ENCODE data around the gene E2F6.

Gene E2F6

GRCh38 chr2:11416931-11417330 lies 49.0 kb downstream of the E2F6 start:
- Histone ChIP-seq H3K9me3 (replicated peaks in 1 of 11) (peaks cover 0 to 12% (median 8%) of the 10 kb centered on the region in 11 experiments; a peak in 12 of 22 replicates), H3K4me3 (no peak overlapping the region), H3K9ac (no peak overlapping the region), H3K4me2 (peak overlapping the region in 2 of 11 experiments; percentile 23 to 55; a peak in 3 of 22 replicates), H3K4me1 (peaks cover 0 to 13% (median 9%) of the 10 kb centered on the region in 10 experiments; a peak in 13 of 20 replicates), H4K20me1 (no peaks in the 10 kb centered on the region; a peak in 1 of 22 replicates), H3K36me3 (no peaks in the 10 kb centered on the region), H3K27me3 (no peaks in the 10 kb centered on the region), H3K27ac (no peak overlapping the region)
- no peak for TF ChIP-seq Cebpa-rat (IDR thresholded peaks at IDR 0.05)

DNA sequence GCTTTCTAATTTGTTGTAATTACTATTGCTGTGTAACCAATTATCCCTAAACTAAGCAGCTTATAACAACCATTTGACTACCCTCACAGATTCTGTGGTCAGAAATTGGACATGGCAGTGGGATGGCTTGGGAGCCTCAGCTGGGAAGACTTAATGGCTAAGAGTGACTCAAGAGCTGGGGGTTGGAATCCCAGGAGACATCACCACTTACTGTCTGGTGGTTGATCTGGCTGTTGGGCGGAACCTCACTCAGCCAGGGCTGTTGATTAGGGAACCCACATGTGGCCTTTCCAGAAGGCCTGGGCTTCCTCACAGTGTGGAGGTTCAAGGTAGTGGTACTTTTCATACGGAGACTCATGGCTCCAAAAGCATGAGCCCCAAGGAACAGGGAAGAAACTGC lies 49.8 kb downstream of the E2F6 start:
- TF ChIP-seq Cebpa-rat (IDR thresholded peaks at IDR 0.05) = no peak
- no peaks in the 10 kb centered on the region for H3K27me3 ChIP-seq
- no peak overlapping the region for H3K4me3 ChIP-seq
- no peak overlapping the region for H3K27ac ChIP-seq
- peaks cover 0 to 12% (median 8%) of the 10 kb centered on the region in 11 experiments; a peak in 12 of 22 replicates for H3K9me3 ChIP-seq (replicated peaks in 1 of 11)
- no peaks in the 10 kb centered on the region; a peak in 1 of 22 replicates for H4K20me1 ChIP-seq
- peak overlapping the region in 9 of 11 experiments; percentile 7 to 55 (median 37); a peak in 15 of 22 replicates for H3K4me2 ChIP-seq
- peaks cover 0 to 13% (median 9%) of the 10 kb centered on the region in 10 experiments; a peak in 13 of 20 replicates for H3K4me1 ChIP-seq
- H3K9ac ChIP-seq = no peak overlapping the region
- H3K36me3 ChIP-seq = no peaks in the 10 kb centered on the region

DNA sequence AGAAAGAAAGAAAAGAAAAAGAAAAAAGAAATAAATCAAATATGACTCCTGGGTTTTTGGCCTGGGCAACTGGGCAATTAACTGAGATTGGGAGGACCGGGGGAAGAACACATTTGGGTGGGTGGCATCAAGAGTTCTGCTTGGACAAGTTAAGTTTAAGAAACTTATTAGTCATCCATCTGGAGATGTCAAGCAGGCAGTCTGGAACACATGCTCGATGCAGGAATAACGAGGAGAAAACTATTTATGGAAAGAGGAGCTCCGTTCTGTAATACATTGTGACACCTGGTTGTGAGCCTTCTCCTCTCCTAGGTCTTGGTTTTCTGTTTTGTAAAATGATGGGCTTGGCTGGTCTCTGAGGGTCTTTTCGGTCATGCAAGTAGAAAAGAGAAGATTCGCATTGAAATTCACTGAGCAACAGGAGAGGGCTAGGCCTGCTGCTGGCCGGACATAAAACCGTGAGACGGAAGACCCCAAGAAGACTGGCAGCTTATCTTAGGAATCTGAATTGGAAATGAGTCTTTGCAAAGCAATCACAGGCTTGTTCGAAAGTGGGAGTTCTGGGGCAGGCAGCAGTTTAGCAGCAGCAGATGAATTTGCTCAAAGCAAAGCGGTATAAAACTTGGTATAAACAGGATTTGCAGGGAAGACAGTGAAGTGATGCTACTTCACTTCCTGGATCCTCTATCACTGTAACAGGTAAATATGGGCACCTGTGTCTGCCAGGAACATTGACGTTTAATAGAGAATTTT lies 51.4 kb downstream of the E2F6 start:
- Histone ChIP-seq H3K4me3 (no peak overlapping the region), H3K27ac (no peak overlapping the region), H3K27me3 (no peaks in the 10 kb centered on the region), H3K4me1 (peaks cover 0 to 13% (median 9%) of the 10 kb centered on the region in 10 experiments; a peak in 15 of 20 replicates), H4K20me1 (no peaks in the 10 kb centered on the region), H3K9me3 (replicated peaks in 1 of 11) (peaks cover 0 to 12% (median 8%) of the 10 kb centered on the region in 11 experiments; a peak in 12 of 22 replicates), H3K36me3 (no peaks in the 10 kb centered on the region), H3K9ac (no peak overlapping the region), H3K4me2 (no peak overlapping the region)
- no peak for TF ChIP-seq Cebpa-rat (IDR thresholded peaks at IDR 0.05)

DNA sequence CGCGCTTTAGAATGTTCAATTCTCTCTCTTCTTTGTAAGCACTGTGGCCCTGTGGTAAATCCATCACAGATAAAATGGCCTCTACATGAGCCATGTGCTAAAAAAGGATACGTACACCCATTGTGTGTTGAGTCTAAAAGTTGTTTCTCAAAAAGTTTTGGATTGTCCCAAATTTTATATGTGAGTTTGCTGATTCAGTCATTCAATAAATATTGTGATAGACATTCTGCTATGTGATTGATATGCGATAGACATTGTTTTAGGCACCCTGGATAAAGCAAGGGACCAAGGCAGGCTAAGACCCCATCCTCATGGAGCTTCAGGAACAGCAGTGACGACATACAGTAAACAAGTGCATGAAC lies 53.5 kb downstream of the E2F6 start:
- peaks cover 0 to 6% (median 3%) of the 10 kb centered on the region in 11 experiments; a peak in 9 of 22 replicates for H3K9me3 ChIP-seq (replicated peaks in 1 of 11)
- H3K4me1 ChIP-seq = peaks cover 0 to 13% (median 9%) of the 10 kb centered on the region in 10 experiments; a peak in 15 of 20 replicates
- H3K27me3 ChIP-seq = no peaks in the 10 kb centered on the region
- H3K4me3 ChIP-seq = no peak overlapping the region
- no peak for TF ChIP-seq Cebpa-rat (IDR thresholded peaks at IDR 0.05)
- no peak overlapping the region for H3K27ac ChIP-seq
- H3K9ac ChIP-seq = no peak overlapping the region
- no peaks in the 10 kb centered on the region for H4K20me1 ChIP-seq
- no peaks in the 10 kb centered on the region for H3K36me3 ChIP-seq
- H3K4me2 ChIP-seq = peak overlapping the region in 1 of 11 experiments; percentile 63; a peak in 3 of 22 replicates

GRCh38 chr2:11411768-11412448 lies 54.1 kb downstream of the E2F6 start:
- peak overlapping the region in 3 of 10 experiments; percentile 22 to 34 (median 26); a peak in 4 of 20 replicates for H3K4me3 ChIP-seq
- no peak overlapping the region for H3K9ac ChIP-seq
- TF ChIP-seq Cebpa-rat (IDR thresholded peaks at IDR 0.05) = no peak
- H3K9me3 ChIP-seq (replicated peaks in 1 of 11) = peaks cover 0 to 1% (median 0%) of the 10 kb centered on the region in 11 experiments; a peak in 1 of 22 replicates
- peak overlapping the region in 10 of 11 experiments; percentile 2 to 63 (median 24); a peak in 15 of 22 replicates for H3K4me2 ChIP-seq
- no peaks in the 10 kb centered on the region for H3K36me3 ChIP-seq
- no peaks in the 10 kb centered on the region for H3K27me3 ChIP-seq
- H3K27ac ChIP-seq = no peak overlapping the region
- peaks cover 0 to 12% (median 9%) of the 10 kb centered on the region in 10 experiments; a peak in 15 of 20 replicates for H3K4me1 ChIP-seq
- no peaks in the 10 kb centered on the region for H4K20me1 ChIP-seq

DNA sequence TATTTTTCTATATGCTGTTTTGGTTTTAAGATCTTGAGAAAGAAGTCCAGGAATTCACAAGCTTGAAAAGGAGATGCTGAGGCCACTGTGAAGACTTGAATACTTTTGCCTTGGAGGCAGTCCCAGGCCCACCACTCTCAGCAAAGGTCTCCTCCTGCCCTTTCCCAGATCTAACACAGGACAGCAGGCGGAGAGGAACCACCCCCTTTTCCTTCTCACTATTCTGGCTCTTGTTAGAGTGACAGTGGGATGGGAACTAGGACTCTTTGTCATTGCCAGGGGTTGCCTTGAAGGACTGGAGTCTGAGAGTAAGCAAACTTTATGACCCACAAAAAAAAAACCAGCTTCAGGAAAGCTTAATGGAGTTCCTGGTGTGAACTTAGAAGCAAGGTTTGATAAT lies 54.7 kb downstream of the E2F6 start:
- H3K27ac ChIP-seq = no peak overlapping the region
- no peak overlapping the region for H3K9ac ChIP-seq
- H3K36me3 ChIP-seq = no peaks in the 10 kb centered on the region
- no peak overlapping the region for H3K4me3 ChIP-seq
- TF ChIP-seq Cebpa-rat (IDR thresholded peaks at IDR 0.05) = no peak
- no peaks in the 10 kb centered on the region; a peak in 1 of 22 replicates for H3K9me3 ChIP-seq (replicated peaks in 1 of 11)
- H3K4me1 ChIP-seq = peaks cover 0 to 6% (median 4%) of the 10 kb centered on the region in 10 experiments; a peak in 15 of 20 replicates
- H3K4me2 ChIP-seq = peak overlapping the region in 4 of 11 experiments; percentile 34 to 63 (median 54); a peak in 6 of 22 replicates
- no peaks in the 10 kb centered on the region for H4K20me1 ChIP-seq
- H3K27me3 ChIP-seq = no peaks in the 10 kb centered on the region

- Histone ChIP-seq H4K20me1 (no peaks in the 10 kb centered on the region), H3K9ac (no peak overlapping the region), H3K27ac (no peak overlapping the region), H3K4me3 (no peak overlapping the region), H3K36me3 (no peaks in the 10 kb centered on the region), H3K4me2 (peak overlapping the region in 3 of 11 experiments; percentile 4 to 41 (median 12); a peak in 1 of 22 replicates), H3K4me1 (peaks cover 0 to 6% (median under 1%) of the 10 kb centered on the region in 10 experiments; a peak in 6 of 20 replicates), H3K27me3 (no peaks in the 10 kb centered on the region), H3K9me3 (replicated peaks in 1 of 11) (no peaks in the 10 kb centered on the region; a peak in 1 of 22 replicates)
- no peak for TF ChIP-seq Cebpa-rat (IDR thresholded peaks at IDR 0.05)
Observed at GRCh38 chr2:11410101-11410500, 55.9 kb downstream of the E2F6 start.

DNA sequence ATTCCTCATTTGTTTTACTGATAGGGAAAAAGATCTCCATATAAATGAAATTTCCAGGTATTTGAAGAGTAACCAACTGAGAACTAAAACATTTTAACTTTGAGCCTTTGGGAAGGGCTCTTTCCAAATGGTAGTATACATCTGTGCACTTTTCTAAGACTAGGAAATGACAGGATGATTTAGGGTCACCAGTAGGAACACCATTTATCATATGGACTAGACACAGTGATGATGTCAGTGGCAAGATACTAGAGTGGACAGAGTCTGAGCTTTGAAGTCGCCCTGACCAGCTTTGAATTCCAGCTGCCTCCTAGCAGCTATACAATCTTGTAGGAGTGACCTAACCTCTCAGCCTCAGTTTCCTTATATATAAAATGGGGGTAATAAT lies 56.4 kb downstream of the E2F6 start:
- H4K20me1 ChIP-seq = no peaks in the 10 kb centered on the region
- no peaks in the 10 kb centered on the region; a peak in 1 of 22 replicates for H3K9me3 ChIP-seq (replicated peaks in 1 of 11)
- H3K4me1 ChIP-seq = peaks cover 0 to 9% (median 6%) of the 10 kb centered on the region in 10 experiments; a peak in 8 of 20 replicates
- TF ChIP-seq Cebpa-rat (IDR thresholded peaks at IDR 0.05) = no peak
- H3K36me3 ChIP-seq = no peaks in the 10 kb centered on the region
- no peak overlapping the region for H3K27ac ChIP-seq
- no peak overlapping the region for H3K4me2 ChIP-seq
- no peak overlapping the region for H3K9ac ChIP-seq
- no peaks in the 10 kb centered on the region for H3K27me3 ChIP-seq
- no peak overlapping the region for H3K4me3 ChIP-seq

DNA sequence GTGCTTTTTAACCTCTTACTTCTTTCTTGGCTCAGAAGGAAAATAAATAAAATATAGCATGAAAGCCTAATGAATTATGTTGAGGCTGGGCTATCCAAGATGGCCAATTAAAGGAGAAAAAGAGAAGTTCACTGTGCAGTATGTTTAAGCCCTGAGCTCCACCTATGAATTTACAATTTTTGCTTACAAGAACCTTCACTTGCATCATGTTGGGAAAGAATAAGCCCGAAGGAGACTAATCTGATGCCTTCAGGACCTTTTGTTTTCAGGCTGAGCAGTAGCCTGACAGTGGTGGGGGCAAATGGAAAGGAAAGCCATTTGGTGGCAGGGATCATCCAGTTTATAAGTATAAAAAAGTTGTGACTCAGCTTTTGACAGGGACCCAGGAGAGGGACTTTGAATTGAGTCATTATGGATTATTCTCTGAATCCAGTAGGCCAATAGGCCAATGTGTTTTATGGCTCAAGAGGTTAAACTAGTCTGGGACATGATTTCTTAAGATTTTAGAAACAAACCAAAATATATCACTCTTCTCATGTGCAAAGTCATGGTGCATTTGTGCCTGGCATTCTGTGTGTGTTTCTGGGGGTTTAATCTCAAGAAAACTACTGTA lies 56.9 kb downstream of the E2F6 start:
- no peak overlapping the region for H3K4me3 ChIP-seq

More for the DNA sequence above, 56.9 kb downstream of the E2F6 start:
- no peak overlapping the region for H3K4me2 ChIP-seq
- no peak overlapping the region for H3K9ac ChIP-seq
- H3K27ac ChIP-seq = no peak overlapping the region
- H3K36me3 ChIP-seq = no peaks in the 10 kb centered on the region
- TF ChIP-seq Cebpa-rat (IDR thresholded peaks at IDR 0.05) = no peak
- peaks cover 0 to 10% (median 7%) of the 10 kb centered on the region in 10 experiments; a peak in 8 of 20 replicates for H3K4me1 ChIP-seq
- no peaks in the 10 kb centered on the region; a peak in 1 of 22 replicates for H3K9me3 ChIP-seq (replicated peaks in 1 of 11)
- H3K27me3 ChIP-seq = no peaks in the 10 kb centered on the region
- no peaks in the 10 kb centered on the region for H4K20me1 ChIP-seq

Data from BLaER1 treated with 17β-estradiol and CSF1 and Interleukin-3, amounts not matched to agents 10 nM and 100 nM (cell line).